Testis (tissue), 3 donors: ENCODE data around the gene CALHM6. TPM values are rescaled to one million over a fixed set of nuclear protein-coding genes. Genes with fewer than 3 reads are reported as not detected.

Experiments used
- polyA plus RNA-seq: library from polyadenylated mRNA; stranded (reverse); fragments of 350-450 nt; fragmentation: Illumina TruSeq; extraction: RNeasy Lipid Tissue Mini Kit (QIAGEN cat#74804); gene quantifications from one replicate; pipeline ENCODE4 v1.2.3, GENCODE V29; 2014; ENCODE audit warnings: low read depth, low replicate concordance; ENCODE audit not compliant: insufficient read depth
- total RNA-seq, 2 donors: library from RNA; depleted of rRNA; stranded (reverse); fragments of >200 nt; gene quantifications; one replicate each; pipeline ENCODE4 v1.2.3, GENCODE V29; 2016

Gene CALHM6
- total and polyA plus RNA-seq, 3 donors from 2014 or later: 9.7 to 15.7 (median 10.4) TPM

Other genes with a start within 250 kb of the CALHM6 start
- 10 to 100 TPM; 27.9 to 33.1 TPM for gene TSPYL4, start 207.3 kb upstream of the CALHM6 start, total RNA-seq
- gene TSPYL4, start 207.3 kb upstream of the CALHM6 start, polyA plus RNA-seq: 39.8 TPM
- 10 to 100 TPM; 86.4 to 95.0 TPM for gene TSPYL1, start 181.4 kb upstream of the CALHM6 start, total RNA-seq
- 91.9 TPM for gene TSPYL1, start 181.4 kb upstream of the CALHM6 start, polyA plus RNA-seq
- 10 to 100 TPM; 35.1 to 49.3 TPM for gene DSE, start 90.4 kb upstream of the CALHM6 start, total RNA-seq
- gene DSE, start 90.4 kb upstream of the CALHM6 start, polyA plus RNA-seq: 31.5 TPM
- gene CALHM5, start 50.3 kb downstream of the CALHM6 start, total RNA-seq: 1 to 10 TPM; 2.0 TPM
- 1.5 TPM for gene CALHM5, start 50.3 kb downstream of the CALHM6 start, polyA plus RNA-seq
- under 1 TPM in 1 of 2 donors, not detected in 1; 0.39 TPM for gene TRAPPC3L, start 84.3 kb downstream of the CALHM6 start, total RNA-seq
- gene TRAPPC3L, start 84.3 kb downstream of the CALHM6 start, polyA plus RNA-seq: 0.37 TPM
- gene CALHM4, start 92.4 kb downstream of the CALHM6 start, total RNA-seq: under 1 TPM in 1 of 2 donors, not detected in 1; 0.25 TPM
- 1.2 TPM for gene CALHM4, start 92.4 kb downstream of the CALHM6 start, polyA plus RNA-seq
- gene RWDD1, start 110.1 kb downstream of the CALHM6 start, total RNA-seq: 10 to 100 TPM; 20.5 to 27.8 TPM
- 15.6 TPM for gene RWDD1, start 110.1 kb downstream of the CALHM6 start, polyA plus RNA-seq
- 1 to 10 TPM; 2.1 to 5.2 TPM for gene RSPH4A, start 155.1 kb downstream of the CALHM6 start, total RNA-seq
- 8.1 TPM for gene RSPH4A, start 155.1 kb downstream of the CALHM6 start, polyA plus RNA-seq
- 10 to 100 TPM; 11.8 to 13.6 TPM for gene ZUP1, start 207.4 kb downstream of the CALHM6 start, total RNA-seq
- gene ZUP1, start 207.4 kb downstream of the CALHM6 start, polyA plus RNA-seq: 8.5 TPM
- gene KPNA5, start 219.8 kb downstream of the CALHM6 start, total RNA-seq: 10 to 100 TPM; 23.4 to 32.8 TPM
- 50.3 TPM for gene KPNA5, start 219.8 kb downstream of the CALHM6 start, polyA plus RNA-seq